Endothelial cell of umbilical vein (primary cell): ENCODE measurements around the gene ZNF70.

Experiments used
- CTCF ChIP-seq, 2 donors: IDR thresholded peaks; 1 replicate in 1 of 2; 2 replicates in 1 of 2; pipeline ENCODE4 v1.5.1; 2011; ENCODE audit warnings: low read length in 2 of 2, mild to moderate bottlenecking in 2 of 2, moderate library complexity in 2 of 2, control low read depth in 1 of 2, inconsistent platforms in 1 of 2, low read depth in 1 of 2; ENCODE audit not compliant: insufficient read depth in 1 of 2; ENCODE audit errors: extremely low read depth in 1 of 2
- EZH2 ChIP-seq: IDR thresholded peaks from 2 replicates; pipeline ENCODE4 v1.6.1; 2012; ENCODE audit warnings: borderline replicate concordance, low read depth, mild to moderate bottlenecking, moderate library complexity, low read length, inconsistent platforms; ENCODE audit not compliant: severe bottlenecking
- FOS ChIP-seq: IDR thresholded peaks from 2 replicates; pipeline ENCODE4 v1.6.1; 2011; ENCODE audit warnings: mild to moderate bottlenecking, low read length, moderate library complexity, borderline replicate concordance; ENCODE audit not compliant: insufficient read depth
- MYC ChIP-seq: IDR thresholded peaks from one replicate; pipeline ENCODE4 v1.6.1; 2011; ENCODE audit warnings: mild to moderate bottlenecking, low read depth, low read length
- POLR2A ChIP-seq: IDR thresholded peaks from 2 replicates; pipeline ENCODE4 v1.6.1; 2012; ENCODE audit warnings: low read depth, mild to moderate bottlenecking, control low read depth, low read length
- POLR2AphosphoS5 ChIP-seq: IDR thresholded peaks from 2 replicates; pipeline ENCODE4 v1.6.1; 2012; ENCODE audit warnings: low read depth, mild to moderate bottlenecking, control low read depth, low read length, moderate library complexity; ENCODE audit not compliant: insufficient read depth

DNA sequence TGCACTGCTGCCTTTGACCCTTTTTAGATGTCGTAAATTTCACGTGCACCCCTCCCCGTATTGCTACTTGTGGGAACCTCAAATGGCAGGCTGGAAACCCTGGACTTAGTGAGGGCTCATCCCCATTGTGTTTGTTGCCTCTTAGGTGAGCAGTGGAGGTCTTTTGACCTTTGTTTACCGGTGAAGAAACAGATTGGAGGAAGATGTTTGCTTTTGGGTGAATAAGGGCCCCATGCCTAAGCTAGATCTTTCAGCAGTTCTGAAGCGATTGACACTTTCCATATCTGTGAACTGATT lies 36.6 kb upstream of the ZNF70 start:
- no peak for TF ChIP-seq CTCF (IDR thresholded peaks at IDR 0.05; ENCODE audit: extremely low read depth in 1 of 2, insufficient read depth in 1 of 2, low read depth in 1 of 2, low read length in 2 of 2)
- TF ChIP-seq MYC: no peak
- no peak for TF ChIP-seq POLR2AphosphoS5
- TF ChIP-seq FOS: no peak
- TF ChIP-seq POLR2A: no peak
- TF ChIP-seq EZH2: no peak
